ENCODE data around the gene IFNA17. TPM values are rescaled to one million over a fixed set of nuclear protein-coding genes. Genes with fewer than 3 reads are reported as not detected.
"Not testable (repeated sequence)": the region's sequence is repeated elsewhere in the genome, so short reads cannot be mapped to it uniquely, and the experiment has no call there.

IFNA17 gene
- total RNA-seq: not detected

- no peak for DNase-seq
Measured at GRCh38 chr9:21228122-21228521, at the start of gene IFNA17. Gene IFNA17, minus strand, starts transcription at chr9:21228222. Its CDS starts 49 bp downstream, at chr9:21228173.

GRCh38 chr9:21268347-21268657 lies 40.3 kb upstream of the IFNA17 start:
- DNase-seq: no peak

GRCh38 chr9:21267485-21268346 lies 39.7 kb upstream of the IFNA17 start:
- no peak for DNase-seq

GRCh38 chr9:21266733-21267484 lies 38.9 kb upstream of the IFNA17 start:
- DNase-seq: no peak

GRCh38 chr9:21265421-21266189 lies 37.6 kb upstream of the IFNA17 start:
- no peak for DNase-seq

- no peak for DNase-seq
Measured at GRCh38 chr9:21255538-21256212, 27.7 kb upstream of the IFNA17 start.

- no peak for DNase-seq
Measured at GRCh38 chr9:21252721-21253547, 24.9 kb upstream of the IFNA17 start.

- no peak for DNase-seq
Measured at GRCh38 chr9:21251638-21252037, 23.6 kb upstream of the IFNA17 start.

- no peak for DNase-seq
Measured at GRCh38 chr9:21251190-21251589, 23.2 kb upstream of the IFNA17 start.

GRCh38 chr9:21244836-21245235 lies 16.8 kb upstream of the IFNA17 start:
- DNase-seq: no peak

- DNase-seq: no peak
Measured at GRCh38 chr9:21239911-21240310, 11.9 kb upstream of the IFNA17 start, which contains the start of gene IFNA14. Gene IFNA14, minus strand, starts transcription at chr9:21240005. Its CDS starts 70 bp downstream, at chr9:21239935.

GRCh38 chr9:21236360-21236714 lies 8.3 kb upstream of the IFNA17 start:
- DNase-seq: not testable (repeated sequence)

GRCh38 chr9:21235468-21236359 lies 7.7 kb upstream of the IFNA17 start:
- not testable (repeated sequence) for DNase-seq

- DNase-seq: no peak
Measured at GRCh38 chr9:21234153-21234687, 6.2 kb upstream of the IFNA17 start.

GRCh38 chr9:21233258-21233657 lies 5.2 kb upstream of the IFNA17 start:
- DNase-seq: no peak

GRCh38 chr9:21217211-21217610 lies 10.8 kb downstream of the IFNA17 start, which contains the start of gene IFNA16:
Gene IFNA16, minus strand, starts transcription at chr9:21217311. Its CDS starts 6 bp downstream, at chr9:21217305.
- not testable (repeated sequence) for DNase-seq

GRCh38 chr9:21213411-21214326 lies 14.4 kb downstream of the IFNA17 start:
- DNase-seq: not testable (repeated sequence)

- not testable (repeated sequence) for DNase-seq
Measured at GRCh38 chr9:21212160-21212559, 15.9 kb downstream of the IFNA17 start.

- DNase-seq: not testable (repeated sequence)
Measured at GRCh38 chr9:21210782-21211181, 17.2 kb downstream of the IFNA17 start.
